Caki2 (cell line): ENCODE data around the gene LRRC41. TPM values are rescaled to one million over a fixed set of nuclear protein-coding genes. Genes with fewer than 3 reads are reported as not detected.

Experiments used
- DNase-seq: peaks from one replicate; pipeline ENCODE4 v3.0.0-alpha.2; 2015; ENCODE audit warnings: low read depth
- in situ Hi-C: cut with HindIII; loops from 2 replicates; pipeline ENCODE4 v1.10.0; 2016; ENCODE audit warnings: low sequenced_read_pairs, low pct_unique_long_range_greater_than_20kb, mixed read lengths
- total RNA-seq: library from RNA; depleted of rRNA; stranded (reverse); fragments of >200 nt; shearing (Covaris generic); gene quantifications from 2 replicates; pipeline ENCODE4 v1.2.3, GENCODE V29; 2014; ENCODE audit warnings: low replicate concordance

LRRC41 gene
- total RNA-seq, 1 experiment from 2014 or later = 81.7 TPM

GRCh38 chr1:46298387-46298786, 5.0 kb downstream of the LRRC41 start:
- DNase-seq = no peak
- in situ Hi-C loops = no loop called here

GRCh38 chr1:46295306-46295705, 8.1 kb downstream of the LRRC41 start:
- DNase-seq = no peak
- in situ Hi-C loops = no loop called here

- in situ Hi-C loops = no loop called here
Measured at GRCh38 chr1:46289976-46290375, 13.4 kb downstream of the LRRC41 start.

GRCh38 chr1:46289134-46289494, 14.3 kb downstream of the LRRC41 start:
- DNase-seq = no peak
- in situ Hi-C loops = no loop called here

More at GRCh38 chr1:46289976-46290375, 13.4 kb downstream of the LRRC41 start:
- DNase-seq = no peak

GRCh38 chr1:46288485-46289133, 14.8 kb downstream of the LRRC41 start:
- DNase-seq = no peak
- in situ Hi-C loops = no loop called here

- in situ Hi-C loops = no loop called here
- DNase-seq = no peak
Measured at GRCh38 chr1:46285730-46286477, 17.5 kb downstream of the LRRC41 start.

- in situ Hi-C loops = no loop called here
- no peak for DNase-seq
Measured at GRCh38 chr1:46284597-46285564, 18.5 kb downstream of the LRRC41 start.

- no peak for DNase-seq
- in situ Hi-C loops = no loop called here
Measured at GRCh38 chr1:46284058-46284457, 19.4 kb downstream of the LRRC41 start.

- no peak for DNase-seq
- in situ Hi-C loops = no loop called here
Measured at GRCh38 chr1:46281021-46281420, 22.4 kb downstream of the LRRC41 start.

- no peak for DNase-seq
- in situ Hi-C loops = no loop called here
Measured at GRCh38 chr1:46280092-46280491, 23.3 kb downstream of the LRRC41 start.

GRCh38 chr1:46278807-46279206, 24.6 kb downstream of the LRRC41 start:
- in situ Hi-C loops = no loop called here
- DNase-seq = no peak

- in situ Hi-C loops = no loop called here
- DNase-seq = no peak
Measured at GRCh38 chr1:46277658-46278373, 25.6 kb downstream of the LRRC41 start.

- DNase-seq = no peak
- in situ Hi-C loops = no loop called here
Measured at GRCh38 chr1:46275030-46275337, 28.4 kb downstream of the LRRC41 start.

- in situ Hi-C loops = no loop called here
Measured at GRCh38 chr1:46274225-46275029, 29.0 kb downstream of the LRRC41 start.

GRCh38 chr1:46268578-46268977, 34.8 kb downstream of the LRRC41 start:
- in situ Hi-C loops = no loop called here
- no peak for DNase-seq

More at GRCh38 chr1:46274225-46275029, 29.0 kb downstream of the LRRC41 start:
- no peak for DNase-seq

GRCh38 chr1:46263146-46263545, 40.3 kb downstream of the LRRC41 start:
- no peak for DNase-seq
- in situ Hi-C loops = no loop called here

- DNase-seq = no peak
- in situ Hi-C loops = no loop called here
Measured at GRCh38 chr1:46262508-46262907, 40.9 kb downstream of the LRRC41 start.

- DNase-seq = no peak
- in situ Hi-C loops = no loop called here
Measured at GRCh38 chr1:46256523-46256922, 46.9 kb downstream of the LRRC41 start.
